GM21723 (cell line): Measurements from ENCODE around the gene FAM222A.

Experiments used
- ATAC-seq: cut with Tn5 transposase; IDR thresholded peaks from one replicate; pipeline ENCODE4 v1.9.1; 2021; ENCODE audit warnings: mild to moderate bottlenecking, moderate library complexity; ENCODE audit not compliant: unreplicated experiment

Gene FAM222A

DNA sequence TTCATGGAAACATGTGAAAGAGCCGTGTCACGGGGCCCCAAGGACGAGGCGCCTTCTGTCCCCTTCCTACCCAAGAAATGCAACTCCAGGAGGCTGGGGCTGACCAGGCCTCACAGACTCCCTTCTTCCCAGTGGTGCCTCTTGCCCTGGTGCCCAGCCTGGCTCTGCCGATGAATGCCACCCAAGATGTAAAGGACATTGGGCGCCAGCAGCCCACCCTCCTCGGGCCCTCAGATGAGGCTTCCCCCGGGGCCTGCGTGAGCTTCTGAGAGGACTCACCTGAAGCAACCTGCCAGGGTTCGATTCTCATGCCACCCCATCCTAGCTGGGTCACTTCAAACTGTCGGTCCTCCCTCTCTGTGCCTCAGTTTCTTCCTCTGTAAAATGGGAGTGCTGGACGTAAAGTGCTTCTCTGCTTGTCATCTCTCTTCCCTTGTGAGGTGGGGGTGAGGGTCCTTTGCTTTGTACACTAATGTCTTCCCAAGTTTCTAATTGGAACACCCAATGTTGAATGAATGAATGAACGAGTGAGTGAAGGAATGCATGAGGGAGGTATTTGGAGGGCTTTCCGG, 10.8 kb downstream of the FAM222A start:
- no peak for ATAC-seq

DNA sequence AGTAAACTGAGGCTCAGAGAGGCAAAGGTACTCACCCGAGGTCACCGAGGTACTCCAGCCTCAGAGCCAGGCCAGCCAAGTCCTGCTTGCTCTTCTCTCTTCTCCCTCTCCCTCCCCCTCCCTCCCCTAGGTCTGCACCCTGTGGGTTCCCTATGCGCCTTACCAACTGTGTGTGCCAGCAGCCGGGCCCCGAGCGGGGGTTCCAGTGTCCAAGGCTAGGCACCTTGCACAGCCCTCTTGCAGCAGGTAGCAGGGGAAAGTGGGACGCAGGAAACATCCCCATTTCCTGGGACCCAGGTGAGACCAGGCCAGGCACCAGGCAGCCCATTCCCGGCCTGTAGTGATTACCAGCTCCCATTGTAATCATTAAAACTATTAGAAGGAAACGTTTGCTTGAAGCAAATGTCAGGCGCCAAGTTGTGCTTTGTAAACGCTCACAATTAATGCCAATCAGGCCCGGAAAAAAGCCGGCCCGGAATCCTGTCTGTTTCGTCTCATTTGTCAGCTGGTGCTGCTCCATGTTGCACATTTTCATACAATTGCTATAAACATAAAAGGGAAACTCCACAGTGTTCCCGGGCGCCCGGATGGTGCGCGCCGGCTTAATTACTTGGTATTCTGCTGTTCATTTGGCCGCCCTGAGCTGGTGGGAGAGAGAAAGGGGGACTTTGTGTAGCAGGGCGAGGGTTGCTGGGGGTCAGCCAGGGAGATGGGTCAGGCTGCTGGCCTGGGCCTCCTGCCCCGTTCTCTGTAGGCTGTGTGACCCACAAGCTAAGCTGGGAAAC, 11.9 kb downstream of the FAM222A start:
- ATAC-seq = no peak

GRCh38 chr12:109726106-109726497, 12.5 kb downstream of the FAM222A start:
- ATAC-seq = no peak

GRCh38 chr12:109726511-109727038, 12.9 kb downstream of the FAM222A start:
- ATAC-seq = no peak

GRCh38 chr12:109727039-109727723, 13.6 kb downstream of the FAM222A start:
- no peak for ATAC-seq

DNA sequence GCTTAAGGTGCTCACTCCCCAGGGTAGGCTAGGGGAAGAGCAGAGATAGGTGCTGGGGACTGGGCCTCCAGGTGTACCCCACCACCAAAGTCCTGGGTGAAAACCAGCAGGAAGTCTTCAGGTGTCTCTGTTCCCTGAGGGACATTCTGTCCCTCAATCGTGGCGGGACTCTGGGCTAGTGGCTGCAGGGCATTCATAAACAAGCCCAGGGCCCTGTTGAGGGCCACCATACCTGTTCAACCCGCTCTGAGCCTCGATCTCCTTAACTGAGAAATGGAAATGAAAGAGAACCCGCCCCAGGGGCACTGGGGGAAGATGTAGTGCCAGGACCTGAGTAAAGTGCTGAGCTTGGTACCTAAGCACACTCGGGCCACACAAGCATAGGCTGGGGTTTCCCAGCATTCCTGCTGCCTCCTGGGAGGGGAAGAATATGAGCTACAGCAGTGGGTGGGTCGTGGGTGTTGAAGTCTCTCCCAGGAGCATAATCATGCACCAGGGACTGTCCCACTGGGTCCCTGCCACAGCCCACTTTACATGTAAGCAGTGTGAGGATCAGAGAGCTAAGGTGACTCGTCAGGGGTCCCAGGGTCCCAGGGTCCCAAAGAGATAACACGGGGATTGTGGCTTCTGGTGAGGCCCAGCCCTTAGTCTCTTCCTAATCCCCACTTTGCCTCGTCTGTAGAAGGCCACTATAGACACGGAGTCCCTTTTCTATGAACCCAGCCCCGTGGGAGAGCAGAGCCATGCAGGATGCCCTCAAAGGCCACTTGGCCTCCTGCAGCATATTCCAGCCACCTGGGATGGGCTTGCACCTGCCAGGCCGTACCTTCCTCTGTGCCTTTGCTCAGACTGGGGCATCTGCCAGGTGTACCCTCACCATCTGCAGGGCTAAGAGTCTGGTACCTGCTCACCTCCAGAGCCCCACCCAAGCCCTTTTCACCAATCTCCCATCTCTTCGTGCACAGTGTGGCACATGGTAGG, 14.4 kb downstream of the FAM222A start:
- ATAC-seq = no peak

DNA sequence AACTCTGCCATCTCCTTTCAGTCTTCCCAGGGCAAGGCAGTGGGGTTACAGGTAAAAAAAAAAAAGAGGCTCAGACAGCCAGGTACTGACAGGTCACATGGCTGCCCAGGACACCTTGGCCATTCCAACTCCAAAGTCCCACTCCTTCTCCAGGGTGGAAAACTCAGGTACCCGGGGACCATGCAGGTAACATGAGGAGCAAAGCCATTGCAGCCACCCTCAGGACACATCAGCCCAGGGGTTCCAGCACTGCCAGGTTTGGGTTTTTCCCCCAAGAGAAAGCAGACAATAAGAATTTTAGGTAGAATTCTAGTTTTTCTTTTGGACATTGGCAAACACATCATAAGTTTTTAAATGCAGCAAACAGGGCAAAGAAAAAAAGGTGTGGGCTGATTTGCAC, 15.3 kb downstream of the FAM222A start:
- ATAC-seq = no peak

GRCh38 chr12:109729371-109729781, 15.8 kb downstream of the FAM222A start:
- no peak for ATAC-seq

GRCh38 chr12:109729801-109730200, 16.2 kb downstream of the FAM222A start:
- ATAC-seq = no peak

DNA sequence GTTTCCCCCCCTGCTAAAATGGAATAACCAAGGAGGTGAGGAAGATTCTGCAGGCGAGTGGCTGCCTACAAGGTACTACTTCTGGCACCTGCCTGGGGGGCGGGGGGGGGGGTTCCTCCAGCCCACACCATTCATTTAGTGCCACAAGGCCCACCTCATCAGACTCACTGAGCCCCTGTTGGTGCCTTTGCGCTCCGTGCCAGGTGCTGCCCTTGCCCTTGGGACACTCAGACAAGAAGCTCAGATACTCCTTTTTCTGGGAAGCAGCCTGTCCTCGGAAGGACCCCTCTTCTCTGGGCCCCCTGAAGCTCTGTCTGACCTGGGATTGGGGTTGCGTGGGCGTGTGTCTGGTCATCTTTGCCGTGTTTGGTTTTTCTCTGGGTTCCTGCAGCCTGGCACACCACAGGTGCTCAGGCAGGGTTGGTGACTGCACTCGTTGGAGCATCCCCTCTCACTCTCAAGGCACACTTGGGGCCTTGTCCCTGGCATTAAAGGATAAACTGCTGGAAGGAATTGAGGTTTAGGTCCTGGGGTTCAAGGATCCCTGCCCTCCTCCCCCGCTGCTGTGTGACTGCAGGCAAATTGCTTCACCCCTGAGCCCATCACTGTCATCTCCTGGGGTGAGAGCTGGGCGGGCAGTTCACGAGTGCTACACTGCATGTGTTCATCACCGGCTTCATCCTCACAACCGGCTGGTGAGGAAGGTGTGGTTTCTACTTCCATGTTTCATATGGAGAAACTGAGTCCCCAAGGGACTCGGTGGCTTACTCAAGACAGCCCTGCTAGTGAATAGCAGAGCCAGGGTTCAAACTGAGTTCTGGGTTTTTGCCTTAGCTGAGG, 16.9 kb downstream of the FAM222A start:
- ATAC-seq = no peak

DNA sequence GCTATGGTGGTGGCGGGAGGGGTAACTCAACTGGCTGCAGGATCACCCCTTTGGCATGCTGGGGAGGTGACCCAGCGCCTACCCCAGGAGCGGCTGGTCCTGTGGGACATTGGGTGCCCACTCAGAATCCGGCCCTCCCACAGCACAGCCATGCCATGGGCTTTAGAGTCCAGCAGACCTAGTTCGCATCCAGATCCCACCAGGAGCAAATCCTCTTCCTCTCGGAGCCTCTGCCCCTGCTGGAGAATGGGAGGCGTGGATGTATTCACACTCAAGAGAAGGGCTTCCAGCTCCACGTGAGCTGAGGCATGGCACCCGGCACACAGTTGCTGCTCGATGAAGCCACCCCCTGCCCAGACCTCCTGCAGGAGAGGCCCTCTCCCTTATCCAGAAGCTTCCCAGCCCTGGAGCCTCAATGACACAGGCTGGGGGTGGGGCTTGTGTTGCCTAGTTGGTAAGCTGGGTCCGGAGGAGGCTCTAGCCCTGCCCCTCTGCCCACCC, 17.7 kb downstream of the FAM222A start:
- ATAC-seq = no peak

DNA sequence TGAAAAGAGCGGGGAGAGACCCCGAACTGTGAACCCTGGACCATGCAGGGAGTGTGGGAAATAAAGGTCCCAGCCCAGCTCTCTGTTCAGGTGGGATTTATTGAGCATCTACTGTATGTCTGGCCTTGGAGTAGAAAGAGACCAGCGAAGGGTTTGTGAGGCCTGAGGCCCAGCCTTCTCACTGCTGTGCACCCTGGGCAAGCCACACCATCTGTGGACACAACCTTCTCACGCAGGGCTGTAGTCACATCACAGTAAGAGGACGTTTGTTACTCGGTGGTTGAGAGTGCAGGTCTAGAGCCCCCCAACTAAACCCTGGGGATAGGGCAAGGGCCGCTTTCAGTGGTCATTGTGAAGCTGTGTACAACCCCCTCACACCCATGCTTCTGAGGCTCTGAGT, 18.2 kb downstream of the FAM222A start:
- no peak for ATAC-seq

GRCh38 chr12:109732321-109733305, 19.0 kb downstream of the FAM222A start:
- no peak for ATAC-seq

DNA sequence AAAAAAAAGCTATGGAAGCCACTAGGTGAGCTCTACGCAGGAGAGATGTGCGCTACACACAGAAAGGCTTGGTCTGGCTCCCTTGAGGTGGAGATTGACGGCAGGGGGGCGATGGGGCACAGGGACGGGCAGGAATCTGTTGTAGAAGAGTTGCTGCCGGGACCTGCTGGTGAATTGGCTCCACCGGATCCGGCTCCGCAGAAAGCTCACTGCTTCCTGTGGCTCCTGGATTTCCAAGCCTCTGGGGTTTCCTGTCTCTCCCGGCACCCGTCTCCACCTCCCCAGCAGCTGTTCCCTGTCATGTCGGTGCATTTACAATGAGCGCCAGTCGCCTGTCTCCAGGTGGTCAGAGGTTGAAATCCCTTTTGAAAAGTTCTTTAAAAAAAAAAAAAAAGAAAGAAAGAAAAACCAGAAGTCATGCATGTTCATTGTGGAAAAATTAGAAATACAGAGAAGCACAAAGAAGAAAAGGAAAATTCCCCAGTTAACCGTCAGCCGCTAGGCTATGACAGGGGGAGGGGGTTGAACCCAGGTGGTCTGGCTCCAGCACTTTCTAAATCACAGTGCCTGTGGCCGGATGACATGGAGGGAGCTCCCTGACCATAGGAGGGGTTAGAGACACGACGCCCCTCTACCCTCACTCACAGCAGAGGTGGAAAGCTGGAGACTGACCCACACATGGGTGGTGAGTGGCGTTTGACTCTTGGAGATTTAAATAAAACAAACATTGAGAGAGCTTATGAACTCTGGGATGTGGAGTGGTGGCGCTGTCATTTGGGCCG, 20.8 kb downstream of the FAM222A start:
- ATAC-seq = no peak

- ATAC-seq = no peak
These were observed 21.5 kb downstream of the FAM222A start for GRCh38 chr12:109735051-109735521.

DNA sequence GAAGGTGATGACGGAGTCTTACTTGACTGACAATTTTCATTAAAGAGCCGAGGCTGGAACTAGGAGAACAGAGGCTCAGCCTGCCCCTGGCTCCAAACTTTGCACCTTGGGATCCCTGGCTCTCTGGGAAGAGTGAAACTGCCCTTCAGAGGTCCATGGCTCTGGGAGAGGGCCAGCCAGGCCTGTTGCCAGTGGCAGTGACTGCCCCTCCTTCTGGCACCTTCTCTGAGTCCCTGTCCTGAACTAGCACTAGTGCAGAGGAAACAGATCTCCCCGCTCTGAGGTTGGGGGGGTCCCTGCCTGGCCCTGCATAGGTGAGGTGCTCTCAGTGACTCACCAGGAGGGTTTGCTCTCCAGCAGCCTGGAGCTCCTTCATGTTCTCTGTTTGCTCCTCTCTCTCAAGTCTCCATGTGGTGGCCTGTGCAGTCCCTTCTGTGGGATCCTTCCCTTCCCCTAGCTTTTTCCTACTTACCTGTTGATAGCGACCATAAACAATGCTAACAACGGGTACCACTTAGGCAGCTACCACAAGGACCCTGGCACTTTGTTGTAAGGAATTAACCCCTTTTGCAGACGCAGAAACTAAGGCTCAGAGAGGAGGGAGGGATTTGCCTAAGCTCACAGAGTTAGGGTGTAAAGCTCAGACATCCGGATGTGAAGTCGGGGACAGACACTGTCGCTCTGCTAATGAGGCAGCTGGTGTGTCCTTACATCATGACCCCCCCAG, 22.4 kb downstream of the FAM222A start:
- ATAC-seq = no peak
